RCC 7860 (cell line): ENCODE measurements around the gene P2RX7.
"Not testable (repeated sequence)": the region's sequence is repeated elsewhere in the genome, so short reads cannot be mapped to it uniquely, and the experiment has no call there.

Experiments used
- DNase-seq: peaks from one replicate; pipeline ENCODE4 v3.0.0-alpha.2; 2015; ENCODE audit warnings: low spot score
- FAIRE-seq: peaks from 2 replicates; lab custom pipeline; 2012; peaks lifted over from hg19 to GRCh38; lab: Jason Lieb, UNC

The P2RX7 gene

GRCh38 chr12:121226399-121226798, 93.7 kb downstream of the P2RX7 start:
- FAIRE-seq (no peak), DNase-seq (no peak)

- not testable (repeated sequence) for FAIRE-seq, DNase-seq
Observed at GRCh38 chr12:121226871-121227270, 94.2 kb downstream of the P2RX7 start.

- FAIRE-seq (no peak), DNase-seq (no peak)
Observed at GRCh38 chr12:121227294-121227693, 94.6 kb downstream of the P2RX7 start.

GRCh38 chr12:121228919-121229665, 96.4 kb downstream of the P2RX7 start:
- DNase-seq, result no peak
- FAIRE-seq, result no peak

- DNase-seq, result peak; percentile 45
- FAIRE-seq, result not testable (repeated sequence)
Observed at GRCh38 chr12:121229826-121230537, 97.3 kb downstream of the P2RX7 start.

- DNase-seq (no peak), FAIRE-seq (no peak)
Observed at GRCh38 chr12:121230538-121230907, 97.8 kb downstream of the P2RX7 start.

GRCh38 chr12:121232163-121232562, 99.5 kb downstream of the P2RX7 start:
- DNase-seq (no peak), FAIRE-seq (no peak)

GRCh38 chr12:121232977-121233627, 100.4 kb downstream of the P2RX7 start:
- FAIRE-seq, result no peak

GRCh38 chr12:121233628-121234020, 100.9 kb downstream of the P2RX7 start:
- FAIRE-seq, result no peak
- DNase-seq, result no peak

More at GRCh38 chr12:121232977-121233627, 100.4 kb downstream of the P2RX7 start:
- no peak for DNase-seq

GRCh38 chr12:121236776-121237175, 104.1 kb downstream of the P2RX7 start:
- DNase-seq, result no peak
- no peak for FAIRE-seq

GRCh38 chr12:121237415-121237814, 104.7 kb downstream of the P2RX7 start:
- no peak for FAIRE-seq
- DNase-seq, result no peak
